ENCODE data around the gene CPHXL2. TPM values are rescaled to one million over a fixed set of nuclear protein-coding genes. Genes with fewer than 3 reads are reported as not detected.

Gene CPHXL2
- not detected for total RNA-seq

- Histone ChIP-seq H3K36me3 (no peaks in the 10 kb centered on the region), H3K9me3 (no peaks in the 10 kb centered on the region), H3K4me3 (no peak within 1 kb of the TSS), H3K4me1 (no peaks in the 10 kb centered on the region), H3K27me3 (no peaks in the 10 kb centered on the region), H3K27ac (no peak within 1 kb of the TSS)
- DNase-seq (ENCODE audit: low spot score in 2 of 2) = no peak
- TF ChIP-seq CTCF (IDR thresholded peaks at IDR 0.05) = no peak
- intact Hi-C loops (cut with DNase I) = no loop called here
Observed at GRCh38 chr16:75676909-75677308, at the start of gene CPHXL2. TSS of gene CPHXL2 (minus strand) at chr16:75677009. CDS start at chr16:75676999, 10 bp downstream.

GRCh38 chr16:75726390-75726789, 49.6 kb upstream of the CPHXL2 start, which contains the start of gene CPHXL:
TSS of gene CPHXL (minus strand) at chr16:75726490. CDS start at chr16:75726442, 48 bp downstream.
- H3K4me1 ChIP-seq = no peaks in the 10 kb centered on the region
- no peak for DNase-seq (ENCODE audit: low spot score in 2 of 2)
- intact Hi-C loops (cut with DNase I) = no loop called here
- no peak within 1 kb of the TSS for H3K27ac ChIP-seq
- no peaks in the 10 kb centered on the region for H3K36me3 ChIP-seq
- H3K4me3 ChIP-seq = no peak within 1 kb of the TSS
- no peaks in the 10 kb centered on the region for H3K9me3 ChIP-seq
- TF ChIP-seq CTCF (IDR thresholded peaks at IDR 0.05) = no peak
- no peaks in the 10 kb centered on the region for H3K27me3 ChIP-seq

- H3K9me3 ChIP-seq = no peaks in the 10 kb centered on the region
- no peaks in the 10 kb centered on the region for H3K36me3 ChIP-seq
- TF ChIP-seq CTCF (IDR thresholded peaks at IDR 0.05) = no peak
- no peak overlapping the region for H3K4me3 ChIP-seq
- intact Hi-C loops (cut with DNase I) = no loop called here
- no peak for DNase-seq (ENCODE audit: low spot score in 2 of 2)
- H3K4me1 ChIP-seq = no peaks in the 10 kb centered on the region
- no peaks in the 10 kb centered on the region for H3K27me3 ChIP-seq
- no peak overlapping the region for H3K27ac ChIP-seq
Observed at GRCh38 chr16:75718452-75718851, 41.6 kb upstream of the CPHXL2 start.

GRCh38 chr16:75714661-75715060, 37.9 kb upstream of the CPHXL2 start:
- DNase-seq (ENCODE audit: low spot score in 2 of 2) = no peak
- H3K4me1 ChIP-seq = no peaks in the 10 kb centered on the region
- H3K27ac ChIP-seq = no peak overlapping the region
- intact Hi-C loops (cut with DNase I) = no loop called here
- no peaks in the 10 kb centered on the region for H3K9me3 ChIP-seq
- no peak for TF ChIP-seq CTCF (IDR thresholded peaks at IDR 0.05)
- no peak overlapping the region for H3K4me3 ChIP-seq
- no peaks in the 10 kb centered on the region for H3K36me3 ChIP-seq
- H3K27me3 ChIP-seq = no peaks in the 10 kb centered on the region

GRCh38 chr16:75710344-75710743, 33.5 kb upstream of the CPHXL2 start:
- intact Hi-C loops (cut with DNase I) = no loop called here
- Histone ChIP-seq H3K36me3 (no peaks in the 10 kb centered on the region), H3K27ac (no peak overlapping the region), H3K4me3 (no peak overlapping the region), H3K9me3 (no peaks in the 10 kb centered on the region), H3K27me3 (no peaks in the 10 kb centered on the region), H3K4me1 (no peaks in the 10 kb centered on the region)
- DNase-seq (ENCODE audit: low spot score in 2 of 2) = no peak
- no peak for TF ChIP-seq CTCF (IDR thresholded peaks at IDR 0.05)

GRCh38 chr16:75703306-75703705, 26.5 kb upstream of the CPHXL2 start:
- no peaks in the 10 kb centered on the region for H3K27me3 ChIP-seq
- DNase-seq (ENCODE audit: low spot score in 2 of 2) = no peak
- no peak for TF ChIP-seq CTCF (IDR thresholded peaks at IDR 0.05)
- no peak overlapping the region for H3K27ac ChIP-seq
- H3K36me3 ChIP-seq = no peaks in the 10 kb centered on the region
- intact Hi-C loops (cut with DNase I) = no loop called here
- no peaks in the 10 kb centered on the region for H3K4me1 ChIP-seq
- no peak overlapping the region for H3K4me3 ChIP-seq
- H3K9me3 ChIP-seq = no peaks in the 10 kb centered on the region

Data from ascending aorta (tissue), 2 donors.